ENCODE data around the gene HPD.

DNA sequence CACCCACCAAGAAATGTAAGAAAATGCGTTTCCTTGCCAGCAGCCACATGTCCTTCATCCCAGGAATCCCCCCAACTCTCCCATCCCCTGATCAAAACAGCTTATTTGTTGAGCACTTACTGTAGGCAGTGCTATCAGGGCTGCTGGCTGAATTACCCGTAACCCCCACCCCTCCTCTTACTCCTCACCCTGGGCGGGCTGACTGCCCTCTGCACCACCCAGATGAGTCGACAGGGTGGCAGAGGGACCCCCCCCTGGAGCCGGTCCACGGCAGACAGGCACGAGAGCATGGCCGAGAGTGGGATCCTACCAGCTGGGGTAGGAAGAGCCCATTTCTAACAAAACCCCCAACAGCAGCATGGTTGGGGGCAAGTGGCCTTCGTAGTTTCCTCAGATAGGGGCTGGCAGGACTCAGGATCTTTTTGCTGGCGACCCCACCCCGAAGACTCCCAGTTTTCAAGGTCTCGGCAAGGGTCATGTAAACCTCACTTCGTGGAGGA lies 64.1 kb downstream of the HPD start:
- TF ChIP-seq, protein P1, sequence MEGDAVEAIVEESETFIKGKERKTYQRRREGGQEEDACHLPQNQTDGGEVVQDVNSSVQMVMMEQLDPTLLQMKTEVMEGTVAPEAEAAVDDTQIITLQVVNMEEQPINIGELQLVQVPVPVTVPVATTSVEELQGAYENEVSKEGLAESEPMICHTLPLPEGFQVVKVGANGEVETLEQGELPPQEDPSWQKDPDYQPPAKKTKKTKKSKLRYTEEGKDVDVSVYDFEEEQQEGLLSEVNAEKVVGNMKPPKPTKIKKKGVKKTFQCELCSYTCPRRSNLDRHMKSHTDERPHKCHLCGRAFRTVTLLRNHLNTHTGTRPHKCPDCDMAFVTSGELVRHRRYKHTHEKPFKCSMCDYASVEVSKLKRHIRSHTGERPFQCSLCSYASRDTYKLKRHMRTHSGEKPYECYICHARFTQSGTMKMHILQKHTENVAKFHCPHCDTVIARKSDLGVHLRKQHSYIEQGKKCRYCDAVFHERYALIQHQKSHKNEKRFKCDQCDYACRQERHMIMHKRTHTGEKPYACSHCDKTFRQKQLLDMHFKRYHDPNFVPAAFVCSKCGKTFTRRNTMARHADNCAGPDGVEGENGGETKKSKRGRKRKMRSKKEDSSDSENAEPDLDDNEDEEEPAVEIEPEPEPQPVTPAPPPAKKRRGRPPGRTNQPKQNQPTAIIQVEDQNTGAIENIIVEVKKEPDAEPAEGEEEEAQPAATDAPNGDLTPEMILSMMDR (IDR thresholded peaks at IDR 0.05; ENCODE audit: low read depth, low read length): no peak
- TF ChIP-seq POLR2A (IDR thresholded peaks at IDR 0.05; ENCODE audit: extremely low read depth, insufficient read length): no peak
